H7 (cell line): ENCODE results near the gene LYPD3. TPM values are rescaled to one million over a fixed set of nuclear protein-coding genes. Genes with fewer than 3 reads are reported as not detected.
A peak's percentile ranks its signal among the peaks of the same experiment; 100 is the strongest.
"Not testable (repeated sequence)": the region's sequence is repeated elsewhere in the genome, so short reads cannot be mapped to it uniquely, and the experiment has no call there.

Experiments used
- DNase-seq: peaks from one replicate; pipeline ENCODE4 v3.0.0; 2012
- H3K27me3 ChIP-seq: 2 replicates; pipeline ENCODE4 v1.6.0; 2011; ENCODE audit warnings: mild to moderate bottlenecking, low read length; ENCODE audit not compliant: control insufficient read depth, insufficient read depth
- H3K36me3 ChIP-seq: replicated peaks from 2 replicates; pipeline ENCODE4 v1.5.1; 2011; ENCODE audit warnings: low read length; ENCODE audit not compliant: control insufficient read depth, insufficient read depth
- H3K4me3 ChIP-seq: 2 replicates; pipeline ENCODE4 v1.5.1; 2011; ENCODE audit warnings: low read depth, mild to moderate bottlenecking, control low read depth, low read length, moderate library complexity; ENCODE audit not compliant: insufficient read depth
- total RNA-seq: library from RNA; depleted of rRNA; stranded (reverse); fragments of >200 nt; shearing (Covaris generic); gene quantifications from 2 replicates; pipeline ENCODE4 v1.2.3, GENCODE V29; 2014

Gene LYPD3
- total RNA-seq, 1 experiment from 2014 or later, result not detected

DNA sequence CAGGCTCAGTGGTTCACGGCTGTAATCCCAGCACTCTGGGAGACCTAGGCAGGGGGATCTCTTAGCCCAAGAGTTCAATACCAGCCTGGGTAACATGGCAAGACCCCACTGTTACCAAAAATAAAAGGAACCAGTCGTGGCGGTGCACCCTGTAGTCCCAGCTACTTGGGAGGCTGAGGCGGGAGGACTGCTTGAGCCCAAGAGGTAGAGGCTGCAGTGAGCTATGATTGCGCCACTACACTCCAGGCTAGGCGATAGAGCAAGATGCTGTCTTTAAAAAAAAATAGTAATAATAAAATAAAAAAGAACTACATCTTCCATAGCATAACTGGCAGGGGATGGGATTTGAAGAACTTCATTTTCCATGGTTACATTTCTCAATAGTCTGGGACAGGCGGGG, 3.0 kb downstream of the LYPD3 start:
- H3K27me3 ChIP-seq, result peaks cover 41% of the 10 kb centered on the region
- H3K4me3 ChIP-seq, result peak overlapping the region; percentile 64
- DNase-seq, result no peak
- no peaks in the 10 kb centered on the region for H3K36me3 ChIP-seq

DNA sequence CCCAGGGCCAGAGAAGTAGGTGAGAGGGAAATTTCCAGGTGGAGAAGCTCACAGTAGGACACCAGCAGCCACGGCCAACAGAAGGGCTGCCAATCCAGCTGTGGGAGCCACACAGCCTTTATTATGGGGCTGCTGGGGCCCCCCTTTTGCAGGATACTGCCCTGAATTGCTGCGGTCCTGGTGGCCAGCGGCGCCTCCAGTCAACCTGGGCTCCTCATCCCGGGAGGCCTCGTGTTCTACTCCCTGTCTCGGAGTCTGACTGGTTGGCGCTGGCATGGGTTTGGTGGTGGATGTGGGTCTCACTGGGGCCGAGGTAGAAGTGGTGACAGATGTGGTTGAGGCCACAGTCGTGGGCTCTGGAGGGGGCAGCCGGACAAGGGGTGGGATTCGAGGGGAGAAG, 4.1 kb downstream of the LYPD3 start:
- no peak for DNase-seq
- no peak overlapping the region for H3K4me3 ChIP-seq
- no peaks in the 10 kb centered on the region for H3K36me3 ChIP-seq
- H3K27me3 ChIP-seq, result peaks cover 40% of the 10 kb centered on the region

DNA sequence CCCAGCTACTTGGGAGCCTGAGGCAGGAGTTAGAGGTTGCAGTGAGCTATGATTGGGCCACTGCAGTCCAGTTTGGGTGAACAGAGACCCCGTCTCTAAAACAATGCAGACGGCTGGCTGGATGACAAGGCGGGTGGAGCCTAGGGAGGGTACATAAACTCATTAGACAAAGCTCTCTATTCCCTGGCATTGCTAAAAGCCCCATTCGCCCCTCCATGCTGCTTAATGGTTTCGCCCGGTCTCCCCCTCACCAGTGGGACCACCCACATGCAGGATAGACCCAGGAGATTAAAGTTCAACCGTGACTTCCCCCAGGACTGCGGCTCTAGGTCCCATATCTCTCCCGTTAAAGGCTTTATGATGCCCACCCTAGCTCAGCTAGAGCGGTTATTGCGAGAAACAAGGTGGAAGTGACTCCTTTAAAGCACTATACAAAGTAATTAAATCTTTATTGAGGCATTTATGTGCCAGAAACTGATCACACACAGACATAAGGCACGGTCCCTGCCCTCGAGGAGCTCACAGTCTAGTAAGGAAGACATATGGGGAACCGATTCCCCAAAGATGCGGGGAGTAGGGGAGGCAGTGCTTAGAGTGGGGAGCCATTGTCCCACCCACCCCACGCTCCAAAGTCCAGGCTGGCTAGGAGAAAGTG, 4.9 kb downstream of the LYPD3 start:
- H3K27me3 ChIP-seq, result peaks cover 32% of the 10 kb centered on the region
- DNase-seq, result no peak
- H3K36me3 ChIP-seq, result no peaks in the 10 kb centered on the region
- H3K4me3 ChIP-seq, result no peak overlapping the region

GRCh38 chr19:43457809-43458208, 7.6 kb downstream of the LYPD3 start:
- DNase-seq, result no peak

DNA sequence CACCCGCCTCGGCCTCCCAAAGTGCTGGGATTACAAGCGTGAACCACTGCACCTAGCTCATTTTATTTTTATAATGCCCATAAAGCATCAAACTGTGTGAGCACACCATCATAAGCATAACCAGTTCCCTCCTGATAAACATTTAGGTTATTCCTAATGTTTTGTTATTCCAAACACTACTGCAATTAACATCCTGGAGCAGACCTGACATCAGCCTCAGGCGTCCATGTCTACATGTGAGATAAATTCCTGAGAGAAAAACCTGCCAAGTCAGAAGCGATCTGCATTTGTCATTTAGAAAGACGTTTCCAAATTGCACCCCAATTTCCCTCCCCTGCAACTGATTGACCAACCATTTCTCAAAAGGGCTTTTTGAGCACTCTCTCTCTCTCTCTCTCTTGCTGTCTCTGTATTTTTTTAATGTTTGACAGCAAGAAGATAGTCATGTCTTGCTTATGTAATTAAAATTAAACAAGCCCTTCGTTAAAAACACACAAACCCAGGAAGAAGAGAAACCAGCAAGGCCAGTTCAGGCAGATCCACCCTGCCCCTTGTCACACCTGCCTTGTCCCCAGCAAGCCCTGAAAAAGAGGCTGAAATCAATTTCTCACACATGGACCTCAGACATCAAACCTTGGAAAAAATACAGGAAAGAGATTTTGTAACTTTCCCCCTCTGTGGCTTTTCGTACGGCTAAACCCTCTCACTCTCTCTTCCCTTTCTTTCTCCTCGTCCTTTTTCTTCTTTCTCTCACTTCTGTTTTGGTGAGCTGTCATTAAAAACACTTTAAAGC, 9.9 kb downstream of the LYPD3 start:
- H3K4me3 ChIP-seq, result no peak overlapping the region
- H3K27me3 ChIP-seq, result no peaks in the 10 kb centered on the region; the same call in 1 of the 2 replicates
- DNase-seq, result no peak
- no peaks in the 10 kb centered on the region for H3K36me3 ChIP-seq

More at GRCh38 chr19:43457809-43458208, 7.6 kb downstream of the LYPD3 start:
- no peaks in the 10 kb centered on the region for H3K36me3 ChIP-seq
- H3K27me3 ChIP-seq, result peaks cover 16% of the 10 kb centered on the region; the same call in 1 of the 2 replicates
- no peak overlapping the region for H3K4me3 ChIP-seq

DNA sequence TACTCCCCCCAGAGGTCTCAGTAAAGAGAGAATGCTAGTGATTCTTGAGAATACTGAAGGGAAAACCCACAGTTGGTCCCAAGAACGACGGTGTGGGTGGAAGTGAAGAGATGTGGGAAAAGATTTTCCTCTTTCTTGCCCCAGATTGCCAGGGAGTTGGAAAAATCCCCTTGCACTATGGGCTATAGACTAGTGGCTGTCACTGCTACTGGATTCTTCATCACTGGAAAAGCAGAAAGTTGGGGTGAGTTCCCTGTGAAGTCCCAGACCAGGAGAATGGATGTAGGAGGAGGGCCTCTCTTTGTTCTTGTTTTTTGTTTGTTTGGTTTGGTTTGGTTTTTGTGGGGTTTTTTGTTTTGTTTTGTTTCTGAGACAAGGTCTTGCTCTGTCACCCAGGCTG, 11.4 kb downstream of the LYPD3 start:
- no peak for DNase-seq
- H3K27me3 ChIP-seq, result no peaks in the 10 kb centered on the region
- no peaks in the 10 kb centered on the region for H3K36me3 ChIP-seq
- no peak overlapping the region for H3K4me3 ChIP-seq

GRCh38 chr19:43452582-43452981, 12.8 kb downstream of the LYPD3 start:
- Histone ChIP-seq H3K27me3 (no peaks in the 10 kb centered on the region), H3K36me3 (no peaks in the 10 kb centered on the region), H3K4me3 (no peak overlapping the region)
- DNase-seq, result no peak

GRCh38 chr19:43450545-43450997, 14.8 kb downstream of the LYPD3 start:
- H3K4me3 ChIP-seq, result no peak overlapping the region
- H3K27me3 ChIP-seq, result no peaks in the 10 kb centered on the region
- DNase-seq, result no peak
- no peaks in the 10 kb centered on the region for H3K36me3 ChIP-seq

DNA sequence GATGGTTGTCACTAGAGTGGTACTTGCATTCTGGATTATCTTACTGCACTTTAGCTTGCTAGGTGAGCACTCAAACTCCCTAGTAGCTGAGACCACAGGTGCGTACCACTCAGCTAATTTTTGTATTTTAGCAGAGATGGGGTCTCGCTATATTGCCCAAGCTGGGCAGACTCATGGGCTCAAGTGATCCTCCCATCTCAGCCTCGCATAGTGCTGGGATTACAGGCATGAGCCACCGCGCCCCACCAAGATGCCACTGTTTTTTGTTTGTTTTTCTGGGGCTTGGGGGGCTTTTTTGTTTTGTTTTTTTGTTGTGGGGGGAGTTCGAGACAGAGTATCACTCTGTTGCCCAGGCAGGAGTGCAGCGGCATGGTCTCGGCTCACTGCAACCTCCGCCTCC, 17.8 kb downstream of the LYPD3 start:
- Histone ChIP-seq H3K36me3 (no peaks in the 10 kb centered on the region), H3K4me3 (no peak overlapping the region), H3K27me3 (no peaks in the 10 kb centered on the region)
- DNase-seq, result no peak

DNA sequence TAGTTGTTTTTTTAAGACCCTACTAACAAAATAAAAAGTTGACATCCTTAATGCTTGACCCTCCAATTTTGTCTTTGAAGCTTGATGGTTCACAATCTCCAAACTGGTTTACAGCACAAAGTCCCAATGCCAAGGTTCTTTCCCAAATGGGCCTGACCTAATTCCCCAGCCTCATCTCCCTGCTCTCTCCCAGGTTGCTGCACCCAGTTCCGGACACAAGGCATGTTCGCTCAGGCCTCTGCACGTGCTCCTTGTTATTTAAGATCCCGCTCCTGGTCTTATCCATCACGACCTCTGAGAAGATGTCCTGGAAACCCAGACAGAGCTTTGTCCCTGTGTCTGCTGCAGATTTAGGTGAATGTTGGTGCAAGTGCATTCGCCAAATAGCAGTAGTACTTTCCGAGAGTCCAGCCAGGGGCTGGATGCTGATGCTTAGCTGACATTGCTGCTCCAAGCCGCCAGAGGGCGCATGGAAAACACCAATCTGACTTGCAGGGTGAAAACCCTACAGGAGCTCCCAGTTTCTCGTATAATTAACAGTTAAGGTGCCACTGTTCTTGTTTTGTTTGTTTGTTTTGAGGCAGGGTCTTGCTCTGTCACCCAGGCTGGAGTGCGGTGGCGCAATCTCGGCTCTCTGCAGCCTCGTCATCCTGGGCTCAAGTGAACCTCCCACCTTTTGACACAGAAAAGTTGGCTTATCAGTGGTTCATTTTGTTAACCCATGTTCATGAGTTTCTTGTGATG, 18.5 kb downstream of the LYPD3 start:
- Histone ChIP-seq H3K4me3 (no peak overlapping the region), H3K36me3 (no peaks in the 10 kb centered on the region), H3K27me3 (no peaks in the 10 kb centered on the region)
- peak; percentile 87 for DNase-seq

- DNase-seq, result no peak
- Histone ChIP-seq H3K27me3 (no peaks in the 10 kb centered on the region), H3K4me3 (no peak overlapping the region), H3K36me3 (no peaks in the 10 kb centered on the region)
Observed at GRCh38 chr19:43445426-43445825, 20.0 kb downstream of the LYPD3 start.

DNA sequence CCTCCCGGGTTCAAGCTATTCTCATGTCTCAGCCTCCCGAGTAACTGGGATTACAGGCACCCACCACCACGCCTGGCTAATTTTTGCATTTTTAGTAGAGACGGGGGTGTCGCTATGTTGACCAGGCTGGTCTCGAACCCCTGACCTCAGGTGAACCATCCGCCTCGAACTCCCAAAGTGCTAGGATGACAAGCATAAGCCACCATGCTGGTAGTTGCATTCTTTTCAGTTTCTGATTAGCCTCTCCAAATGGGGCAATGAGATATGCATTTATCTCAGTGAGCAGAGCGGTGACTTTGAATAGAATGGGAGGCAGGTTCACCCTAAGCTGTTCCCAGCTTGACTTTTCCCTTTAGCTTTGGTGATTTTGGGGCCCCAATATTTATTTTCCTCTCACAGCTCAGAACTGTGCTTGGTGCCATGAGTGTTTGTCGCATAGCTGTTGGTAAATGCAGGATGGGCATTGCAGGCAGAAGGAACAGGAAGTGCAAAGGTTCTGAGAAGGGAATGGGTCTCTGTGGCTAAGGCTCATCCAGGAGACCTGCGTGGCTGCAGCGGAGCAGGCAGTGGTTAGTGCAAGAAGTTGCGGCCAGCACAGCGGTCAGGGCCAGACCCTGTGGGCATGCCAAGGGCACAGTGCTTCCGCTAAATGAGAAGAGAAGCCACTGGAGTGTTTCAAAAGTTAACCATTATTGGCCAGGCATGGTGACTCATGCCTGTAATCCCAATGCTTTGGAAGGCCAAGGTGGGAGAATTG, 20.7 kb downstream of the LYPD3 start:
- Histone ChIP-seq H3K27me3 (no peaks in the 10 kb centered on the region), H3K4me3 (no peak overlapping the region), H3K36me3 (no peaks in the 10 kb centered on the region)
- DNase-seq, result no peak

DNA sequence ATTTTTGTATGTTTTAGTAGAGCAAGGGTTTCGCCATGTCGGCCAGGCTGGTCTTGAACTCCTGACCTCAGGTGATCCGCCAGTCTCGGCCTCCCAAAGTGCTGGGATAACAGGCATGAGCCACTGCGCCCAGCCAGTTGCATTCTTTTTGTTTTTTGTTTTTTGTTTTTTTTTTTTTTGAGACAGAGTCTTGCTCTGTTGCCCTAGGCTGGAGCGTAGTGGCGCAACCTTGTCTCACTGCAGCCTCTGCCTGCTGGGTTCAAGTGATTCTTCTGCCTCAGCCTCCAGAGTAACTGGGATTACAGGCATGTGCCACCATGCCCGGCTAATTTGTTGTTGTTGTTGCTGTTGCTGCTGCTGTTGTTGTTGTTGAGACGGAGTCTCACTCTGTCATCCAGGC, 21.3 kb downstream of the LYPD3 start:
- not testable (repeated sequence) for H3K27me3 ChIP-seq, DNase-seq, H3K36me3 ChIP-seq, H3K4me3 ChIP-seq

- no peaks in the 10 kb centered on the region for H3K27me3 ChIP-seq
- no peak overlapping the region for H3K4me3 ChIP-seq
- DNase-seq, result no peak
- no peaks in the 10 kb centered on the region for H3K36me3 ChIP-seq
Observed at GRCh38 chr19:43441716-43442115, 23.7 kb downstream of the LYPD3 start.
